SU-DHL-6 (cell line): ENCODE data around the gene HYAL1.
A peak's percentile ranks its signal among the peaks of the same experiment; 100 is the strongest.

Experiments
- H2AFZ ChIP-seq: fragments of 200-600 bp; sonication (generic); 2 replicates; pipeline ENCODE4 v1.6.1; 2014; ENCODE audit warnings: low read depth, mild to moderate bottlenecking, moderate library complexity, mixed read lengths, antibody characterized with exemption, low read length; ENCODE audit not compliant: severe bottlenecking
- H3F3A ChIP-seq: fragments of 200-600 bp; shearing (Covaris generic); 2 replicates; pipeline ENCODE4 v1.6.0; 2016; ENCODE audit warnings: antibody characterized with exemption, mild to moderate bottlenecking; ENCODE audit not compliant: insufficient read depth
- H3K27ac ChIP-seq: fragments of 200-600 bp; sonication (generic); 2 replicates; pipeline ENCODE4 v1.5.1; 2016; ENCODE audit warnings: low read depth, mild to moderate bottlenecking, low read length, moderate library complexity, mixed read lengths
- H3K27me3 ChIP-seq: fragments of 200-600 bp; sonication (generic), shearing (Covaris generic); 2 replicates; pipeline ENCODE4 v1.6.0; 2014; ENCODE audit warnings: mild to moderate bottlenecking, low read length
- H3K36me3 ChIP-seq: fragments of 200-600 bp; sonication (generic); 2 replicates; pipeline ENCODE4 v1.6.1; 2014; ENCODE audit warnings: mild to moderate bottlenecking, low read length, mixed read lengths
- H3K4me2 ChIP-seq: fragments of 300-600, 200-600 bp; shearing (Covaris generic), sonication (generic); 2 replicates; pipeline ENCODE4 v1.6.0; 2014; ENCODE audit warnings: low read length, low read depth, mild to moderate bottlenecking; ENCODE audit not compliant: poor library complexity, severe bottlenecking
- H3K4me3 ChIP-seq: fragments of 200-600 bp; sonication (generic); 2 replicates; pipeline ENCODE4 v1.5.1; 2014; ENCODE audit warnings: antibody characterized with exemption, low read length, mild to moderate bottlenecking, mixed read lengths; ENCODE audit not compliant: insufficient read depth, poor library complexity, severe bottlenecking
- H3K79me2 ChIP-seq: fragments of 200-600 bp; sonication (generic); 2 replicates; pipeline ENCODE4 v1.6.1; 2014; ENCODE audit warnings: mild to moderate bottlenecking, low read length, moderate library complexity; ENCODE audit not compliant: insufficient read depth
- H3K9ac ChIP-seq: fragments of 200-600 bp; sonication (generic); 2 replicates; pipeline ENCODE4 v1.7.0; 2014; ENCODE audit warnings: mild to moderate bottlenecking, low read length
- H3K9me2 ChIP-seq: fragments of 200-600 bp; sonication (generic); replicated peaks from 2 replicates; pipeline ENCODE4 v1.6.1; 2014; ENCODE audit warnings: low read length; ENCODE audit not compliant: insufficient read depth
- H3K9me3 ChIP-seq: fragments of 200-600 bp; sonication (generic); 2 replicates; pipeline ENCODE4 v1.6.1; 2014; ENCODE audit warnings: low read length, mixed read lengths; ENCODE audit not compliant: insufficient read depth
- H4K20me1 ChIP-seq: fragments of 200-600 bp; sonication (generic); 2 replicates; pipeline ENCODE4 v1.6.1; 2014; ENCODE audit warnings: low read depth, mild to moderate bottlenecking, antibody characterized with exemption, low read length, moderate library complexity, mixed read lengths
- CTCF ChIP-seq: fragments of 200-600 bp; sonication (generic); IDR thresholded peaks from one replicate; pipeline ENCODE4 v1.5.1; 2017; ENCODE audit warnings: antibody characterized with exemption, mild to moderate bottlenecking, low read length, moderate library complexity; ENCODE audit not compliant: insufficient read depth, poor library complexity, severe bottlenecking
- EZH2phosphoT487 ChIP-seq: fragments of 200-600 bp; sonication (generic), shearing (Covaris generic); conservative IDR thresholded peaks from 2 replicates; pipeline ENCODE4 v1.6.1; 2018; ENCODE audit warnings: mild to moderate bottlenecking, antibody characterized with exemption, low read length, moderate library complexity, mixed read lengths

The HYAL1 gene

GRCh38 chr3:50345586-50346234 lies 42.3 kb upstream of the HYAL1 start, which contains the start of gene ZMYND10:
ZMYND10 (minus strand) TSS chr3:50345732; CDS start chr3:50345579, 153 bp downstream.
- Histone ChIP-seq H3K79me2 (peaks cover 11% of the 10 kb centered on the region; the same call in 1 of the 2 replicates), H3K9ac (peak within 1 kb of the TSS; percentile 45; the same call in 1 of the 2 replicates), H3K27me3 (no peaks in the 10 kb centered on the region), H3K4me3 (no peak within 1 kb of the TSS), H3K4me2 (peak within 1 kb of the TSS; percentile 48), H3K27ac (no peak within 1 kb of the TSS), H3K9me3 (no peaks in the 10 kb centered on the region), H3F3A (no peaks in the 10 kb centered on the region), H3K9me2 (no peaks in the 10 kb centered on the region), H3K36me3 (no peaks in the 10 kb centered on the region), H4K20me1 (no peaks in the 10 kb centered on the region), H2AFZ (no peak within 1 kb of the TSS)
- TF ChIP-seq EZH2phosphoT487 (no peak), CTCF (no peak)

DNA sequence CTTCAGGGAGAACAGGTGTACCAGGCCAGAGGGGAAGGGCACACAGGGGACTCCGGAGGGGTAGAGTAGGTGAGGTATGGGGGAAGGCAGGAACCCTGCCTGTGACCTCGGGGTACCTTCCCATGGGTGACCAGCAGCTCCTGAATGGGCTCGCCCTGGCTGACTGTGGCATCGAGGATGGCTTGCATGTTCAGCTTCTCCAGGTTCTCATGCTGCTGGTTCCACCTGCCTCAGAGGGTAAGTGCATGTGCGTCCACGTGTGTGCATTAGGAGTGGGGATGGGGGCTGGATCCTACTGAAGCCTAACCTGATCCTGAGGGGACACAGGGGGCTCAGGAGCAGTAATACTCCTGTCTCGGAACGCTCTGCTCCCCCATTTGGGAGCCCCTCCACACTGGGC lies 41.6 kb upstream of the HYAL1 start:
- Histone ChIP-seq H3K9me3 (no peaks in the 10 kb centered on the region), H3K36me3 (no peaks in the 10 kb centered on the region), H3K4me3 (no peak overlapping the region), H3K27ac (no peak overlapping the region), H3K4me2 (peak overlapping the region; percentile 48), H3K9me2 (no peaks in the 10 kb centered on the region), H3K9ac (0 out of 2 replicates have a peak overlapping the region, but pooled peaks have one; percentile 45), H2AFZ (no peak overlapping the region), H3K79me2 (peaks cover 7% of the 10 kb centered on the region; the same call in 1 of the 2 replicates), H3K27me3 (no peaks in the 10 kb centered on the region), H4K20me1 (no peaks in the 10 kb centered on the region), H3F3A (no peaks in the 10 kb centered on the region)
- TF ChIP-seq CTCF (no peak), EZH2phosphoT487 (no peak)

DNA sequence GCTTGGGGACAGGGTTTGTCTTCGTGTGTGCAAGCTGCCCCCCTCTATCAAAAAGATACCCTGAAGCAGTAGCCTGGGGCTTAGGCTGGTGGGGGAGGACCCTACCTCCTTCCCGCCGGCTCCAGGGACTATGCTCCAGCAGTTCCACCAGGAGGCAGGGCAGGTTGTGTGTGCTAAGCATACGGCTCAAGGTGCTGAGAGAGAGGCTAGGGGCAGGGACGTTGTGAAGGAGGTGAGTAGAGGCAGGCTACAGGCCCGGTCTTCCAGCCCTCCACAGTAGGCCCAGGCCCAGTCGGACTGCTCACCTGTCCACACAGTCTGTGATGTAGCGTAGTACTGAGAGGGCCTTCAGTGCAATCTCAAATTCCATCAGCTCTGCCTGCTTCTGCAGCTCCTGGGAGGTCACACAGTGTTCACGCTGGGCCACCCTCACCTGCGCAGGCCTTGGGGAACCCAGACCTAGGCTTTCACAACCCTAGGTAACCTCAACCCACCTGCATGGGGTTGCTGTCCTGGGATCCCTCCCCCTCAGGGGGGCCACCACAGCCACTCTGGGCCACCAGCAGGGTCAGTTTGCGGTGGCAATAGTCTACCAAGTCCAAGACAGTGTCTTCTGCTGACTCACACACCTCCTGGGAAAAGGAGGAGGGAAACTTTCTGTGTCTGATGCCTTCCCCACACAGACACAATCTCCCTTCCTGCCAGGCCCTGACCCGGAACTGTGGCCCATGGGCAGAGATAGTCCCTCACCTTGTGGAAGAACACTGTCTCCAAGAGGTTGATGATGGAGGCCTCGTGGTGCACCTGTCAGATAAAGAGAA lies 39.6 kb upstream of the HYAL1 start:
- no peaks in the 10 kb centered on the region for H4K20me1 ChIP-seq
- no peak overlapping the region for H3K27ac ChIP-seq
- H3F3A ChIP-seq = peaks cover 11% of the 10 kb centered on the region; the same call in 1 of the 2 replicates
- no peaks in the 10 kb centered on the region for H3K9me3 ChIP-seq
- no peaks in the 10 kb centered on the region for H3K79me2 ChIP-seq
- no peak overlapping the region for H3K4me3 ChIP-seq
- H3K9me2 ChIP-seq = no peaks in the 10 kb centered on the region
- TF ChIP-seq CTCF = no peak
- no peak for TF ChIP-seq EZH2phosphoT487
- no peak overlapping the region for H3K4me2 ChIP-seq
- no peak overlapping the region for H3K9ac ChIP-seq
- H2AFZ ChIP-seq = no peak overlapping the region
- H3K27me3 ChIP-seq = no peaks in the 10 kb centered on the region
- H3K36me3 ChIP-seq = no peaks in the 10 kb centered on the region
